Middle frontal gyrus (tissue), 1 donor: ENCODE data around the gene GPC2.

Source experiments
- DNase-seq: peaks from one replicate; pipeline ENCODE4 v3.0.0-alpha.2; 2015; ENCODE audit warnings: low spot score; ENCODE audit errors: extremely low spot score

The GPC2 gene

GRCh38 chr7:100170101-100170897, 6.9 kb downstream of the GPC2 start:
- no peak for DNase-seq

GRCh38 chr7:100169147-100169850, 7.9 kb downstream of the GPC2 start:
- DNase-seq: no peak

- no peak for DNase-seq
Observed at GRCh38 chr7:100167912-100168323, 9.3 kb downstream of the GPC2 start.

GRCh38 chr7:100166970-100167911, 9.9 kb downstream of the GPC2 start:
- no peak for DNase-seq

- DNase-seq: no peak
Observed at GRCh38 chr7:100166317-100166940, 10.8 kb downstream of the GPC2 start.

- DNase-seq: no peak
Observed at GRCh38 chr7:100163871-100164270, 13.3 kb downstream of the GPC2 start.

DNA sequence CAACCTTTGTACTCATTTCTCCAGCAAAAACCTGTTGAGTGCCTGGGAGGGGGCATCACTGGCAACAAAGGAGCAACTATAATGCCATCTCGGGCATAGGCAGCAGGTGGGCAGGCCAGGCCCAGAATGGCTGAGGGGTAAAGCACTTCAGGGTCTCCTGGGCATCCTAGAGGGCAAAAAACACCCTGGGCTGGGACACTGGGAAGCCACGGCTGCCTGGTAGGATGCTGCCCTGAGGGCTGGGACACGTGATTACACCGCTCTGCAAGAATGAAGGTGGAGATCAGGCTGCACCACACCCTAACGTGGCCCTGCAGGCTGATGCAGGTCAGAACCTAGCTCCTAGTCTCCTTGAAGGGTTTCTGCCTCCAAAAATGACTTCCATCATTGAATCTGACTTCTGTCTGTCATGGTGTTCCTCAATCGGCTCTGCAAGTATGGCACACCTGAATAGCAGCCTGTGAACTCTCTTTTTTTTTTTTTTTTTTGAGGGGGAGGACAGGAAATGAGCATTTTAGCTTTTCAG, 14.1 kb downstream of the GPC2 start:
- DNase-seq: no peak

DNA sequence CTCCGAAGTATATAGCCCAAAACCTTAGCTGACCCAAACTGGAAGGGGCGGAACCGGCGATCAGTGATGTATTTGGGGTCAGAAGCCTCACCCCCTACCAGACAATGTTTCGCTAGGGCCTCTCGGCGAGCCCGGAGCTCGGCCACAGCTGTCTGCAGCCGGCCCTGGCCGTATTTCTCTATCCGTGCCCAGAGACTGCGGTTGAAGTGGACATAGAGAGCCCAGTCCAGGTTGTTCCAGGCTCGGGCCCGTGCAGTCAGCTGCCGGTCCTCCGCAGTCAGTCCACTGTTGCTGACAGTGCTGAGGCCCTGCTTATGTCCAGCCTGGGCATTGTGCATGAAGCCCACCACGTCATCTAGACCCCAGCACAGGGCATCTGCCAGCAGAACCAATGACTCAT, 17.1 kb downstream of the GPC2 start:
- no peak for DNase-seq

DNA sequence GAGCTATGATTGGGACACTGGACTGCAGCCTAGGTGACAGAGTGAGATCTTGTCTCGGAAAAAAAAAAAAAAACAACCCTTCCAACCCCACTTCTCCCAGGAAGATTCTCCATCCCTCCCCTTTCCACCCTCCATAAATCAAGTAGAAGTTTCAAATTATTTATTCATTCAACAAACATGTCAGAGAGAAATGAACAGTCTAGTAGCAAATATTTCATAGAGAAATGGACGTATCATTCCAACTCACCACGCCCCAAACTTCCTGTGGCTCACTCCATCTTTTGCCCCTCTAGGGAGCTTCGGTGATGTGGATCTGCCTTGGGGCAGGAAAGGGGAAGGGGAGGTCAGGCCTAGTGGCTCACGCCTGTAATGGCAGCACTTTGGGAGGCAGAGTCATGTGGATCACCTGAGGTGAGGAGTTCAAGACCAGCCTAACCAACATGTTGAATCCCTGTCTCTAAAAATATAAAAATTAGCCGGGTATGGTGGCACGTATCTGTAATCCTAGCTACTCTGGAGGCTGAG, 18.0 kb downstream of the GPC2 start:
- no peak for DNase-seq

GRCh38 chr7:100158229-100159098, 18.7 kb downstream of the GPC2 start, which contains the start of gene TRAPPC14:
TRAPPC14 (minus strand) TSS chr7:100158723; CDS start chr7:100158499, 224 bp downstream.
- DNase-seq: peak; percentile 58

GRCh38 chr7:100157334-100158228, 19.6 kb downstream of the GPC2 start:
- DNase-seq: no peak

DNA sequence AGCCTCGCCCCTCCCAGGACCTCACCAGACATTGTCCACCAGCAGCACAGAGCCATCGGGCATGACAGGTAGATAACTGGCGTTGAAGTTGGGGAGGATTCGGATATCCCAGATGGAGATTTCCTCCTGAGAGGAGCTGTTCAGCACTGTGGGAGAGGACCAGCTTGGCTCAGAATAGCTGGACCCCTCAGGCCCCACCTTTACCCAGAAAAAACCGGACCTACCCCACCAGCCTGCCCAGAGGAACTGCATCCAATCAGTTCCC, 20.2 kb downstream of the GPC2 start:
- no peak for DNase-seq

DNA sequence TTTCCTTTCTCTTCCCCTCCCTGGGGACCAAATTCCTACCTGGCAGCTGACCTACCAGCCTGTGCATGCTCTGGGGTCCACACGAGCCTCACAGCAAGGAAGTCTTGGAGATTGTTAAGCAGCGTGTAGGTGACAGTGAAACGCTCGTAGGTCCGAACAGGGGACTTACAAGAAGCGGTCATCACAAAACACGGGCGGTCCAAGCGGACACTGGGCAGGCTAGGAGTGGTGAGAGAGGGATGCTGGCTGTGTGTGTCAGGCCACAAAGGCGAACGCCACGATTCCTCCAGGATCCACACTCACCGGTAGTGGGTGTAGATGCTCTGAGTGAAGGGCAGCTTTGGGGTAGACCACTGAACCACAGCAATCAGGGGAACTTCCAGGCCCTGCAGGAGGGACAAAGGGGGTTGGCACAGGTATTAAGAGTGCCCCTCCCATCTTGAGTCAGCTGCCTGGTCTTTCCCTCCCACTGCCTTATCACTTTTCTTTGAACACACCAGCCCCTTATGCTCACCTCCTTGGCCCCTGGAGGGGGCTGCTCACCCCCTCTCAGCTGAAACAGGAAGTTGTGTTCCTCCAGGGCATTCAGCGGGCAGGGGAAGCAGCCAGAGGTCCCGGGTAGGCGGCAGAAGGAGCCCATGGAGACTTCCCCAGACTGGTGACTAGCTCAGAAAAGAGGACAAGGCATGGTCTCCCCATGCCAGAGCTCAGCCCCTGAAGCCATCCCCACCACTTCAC, 20.7 kb downstream of the GPC2 start:
- DNase-seq: no peak

DNA sequence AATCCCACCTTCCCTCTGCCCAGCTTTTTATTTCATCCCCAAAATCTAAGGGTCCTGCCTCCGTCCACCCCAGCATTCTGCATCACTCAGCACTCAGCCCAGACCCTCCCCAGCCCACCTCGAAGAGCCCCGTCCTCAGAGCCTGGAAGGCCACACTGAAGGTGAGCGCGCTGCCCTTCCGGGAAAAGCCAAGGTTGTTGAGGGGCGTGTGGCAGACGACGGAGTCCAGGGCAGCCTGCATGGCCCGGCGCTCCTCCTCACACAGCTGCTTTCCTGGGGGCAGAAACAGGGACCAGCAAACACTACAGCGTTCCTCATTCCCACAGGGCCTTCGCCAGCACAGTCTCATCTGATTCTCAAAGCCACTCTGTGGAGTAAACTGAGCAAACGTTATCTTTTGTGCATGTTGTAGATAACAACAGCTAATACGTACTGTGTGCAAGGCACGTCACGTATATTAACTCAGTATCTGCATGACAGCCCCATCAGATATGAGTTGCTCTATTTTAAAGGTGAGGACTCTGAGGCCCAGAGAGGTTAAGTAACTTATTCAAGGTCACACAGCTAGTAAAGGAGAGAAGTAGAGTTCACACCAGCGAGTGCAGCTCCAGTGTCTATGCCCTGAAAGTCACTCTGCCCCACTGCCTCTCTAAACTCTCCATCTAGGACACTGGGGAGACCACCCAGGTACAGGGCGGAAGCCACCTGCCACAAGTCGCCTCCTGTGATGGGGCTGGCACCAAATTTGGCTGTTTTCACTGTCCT, 21.4 kb downstream of the GPC2 start:
- no peak for DNase-seq

DNA sequence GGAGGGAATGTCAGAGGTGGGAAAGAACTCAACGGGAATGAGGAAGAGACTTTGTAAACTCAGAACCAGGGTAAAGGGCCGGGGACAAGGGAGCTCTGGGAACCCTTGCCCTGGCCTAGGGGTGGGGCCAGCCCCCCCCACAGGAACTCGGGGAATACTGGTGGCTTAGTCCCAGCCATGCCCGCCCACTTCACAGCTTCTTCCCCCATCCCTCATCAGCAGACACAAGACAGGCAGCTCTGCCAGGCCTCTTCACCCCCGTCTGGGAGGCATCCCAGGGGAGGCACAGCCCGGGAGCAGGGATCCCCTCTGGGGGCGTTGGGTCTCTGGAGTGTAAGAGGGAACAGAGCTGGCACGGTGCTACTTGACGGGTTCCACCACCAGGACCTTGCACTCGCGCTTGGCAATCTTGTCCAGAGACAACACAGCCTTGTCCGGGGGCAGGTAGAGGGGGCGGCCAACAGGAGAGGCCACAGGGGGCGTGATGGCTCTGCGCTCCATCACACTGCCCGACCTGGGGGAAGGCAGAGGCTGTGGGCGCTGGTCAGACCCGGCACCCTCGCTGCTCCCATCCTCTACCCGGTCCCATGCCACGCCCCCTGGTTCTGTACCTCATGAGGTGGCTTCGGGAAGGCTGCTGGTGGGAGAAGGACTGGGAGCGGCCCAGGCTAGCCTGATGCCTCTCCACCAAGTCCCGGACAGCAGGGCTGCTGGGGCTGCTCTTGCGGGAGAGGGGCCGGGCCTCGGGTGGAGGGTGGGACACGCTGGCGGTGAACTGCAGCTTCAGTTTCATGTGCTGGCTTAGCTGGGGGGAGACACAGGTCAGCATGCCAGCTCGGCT, 22.3 kb downstream of the GPC2 start:
- no peak for DNase-seq

DNA sequence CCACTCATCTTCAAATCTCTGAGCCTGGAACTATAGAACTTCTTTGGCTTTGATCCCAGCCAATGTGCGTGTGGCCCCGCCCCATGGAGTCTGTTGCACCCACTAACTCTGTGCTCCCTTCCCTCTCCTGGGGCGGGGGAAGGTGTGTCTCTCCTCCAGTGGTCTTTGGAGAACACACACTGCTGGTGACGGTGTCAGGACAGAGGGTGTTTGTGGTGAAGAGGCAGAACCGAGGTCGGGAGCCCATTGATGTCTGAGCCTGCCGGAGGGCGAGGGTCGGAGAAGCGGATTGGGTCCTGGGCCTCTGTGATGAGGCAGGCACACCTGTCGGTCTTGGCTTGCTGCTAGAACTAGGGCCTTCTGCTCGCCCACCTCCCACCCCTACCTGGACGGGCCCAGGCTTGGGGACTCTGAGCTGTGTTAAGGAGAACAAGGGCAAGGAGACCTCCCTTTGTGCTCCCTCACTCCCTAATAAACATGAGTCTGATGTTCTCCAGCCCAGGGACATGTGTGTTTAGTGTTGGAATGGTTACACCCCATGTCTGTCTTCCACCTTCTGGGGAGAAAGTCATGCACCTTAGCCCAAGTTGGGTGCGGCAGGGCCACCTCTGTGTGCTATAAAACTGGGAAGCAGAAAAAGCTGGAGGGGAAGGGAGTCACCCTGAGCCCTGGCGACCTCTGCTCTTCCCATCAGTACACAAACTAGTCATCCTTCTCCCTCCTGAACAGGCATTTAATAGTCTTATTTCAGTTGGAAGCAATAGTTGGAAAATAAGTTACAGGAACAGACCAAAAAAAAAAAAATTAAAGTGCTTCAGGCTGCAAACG, 23.3 kb downstream of the GPC2 start:
- DNase-seq: no peak
